Measurements from ENCODE around the gene NAV3.

NAV3 gene

GRCh38 chr12:78185651-78186050, 355.0 kb downstream of the NAV3 start:
- TF ChIP-seq EZH2phosphoT487 (IDR thresholded peaks at IDR 0.05; ENCODE audit: low read length) (no peak), EZH2 (optimal IDR thresholded peaks at IDR 0.05; ENCODE audit: low read depth, low read length) (no peak), CTCF (IDR thresholded peaks at IDR 0.05; ENCODE audit: low read length) (no peak)
- Histone ChIP-seq H3K79me2 (ENCODE audit: low read length) (no peaks in the 10 kb centered on the region), H3K27me3 (replicated peaks; ENCODE audit: insufficient read depth, low read length) (no peaks in the 10 kb centered on the region), H3K4me1 (ENCODE audit: low read length) (peaks cover 6% of the 10 kb centered on the region; the same call in 1 of the 2 replicates), H3K27ac (ENCODE audit: low read length) (no peak overlapping the region), H3K4me3 (ENCODE audit: low read length) (no peak overlapping the region), H4K20me1 (ENCODE audit: insufficient read depth, low read length) (no peaks in the 10 kb centered on the region), H3K4me2 (ENCODE audit: low read depth, low read length) (no peak overlapping the region), H3K9ac (ENCODE audit: low read length) (no peak overlapping the region), H3K36me3 (replicated peaks; ENCODE audit: insufficient read depth, low read length) (no peaks in the 10 kb centered on the region), H3K9me3 (replicated peaks; ENCODE audit: insufficient read depth, low read length) (no peaks in the 10 kb centered on the region), H2AFZ (ENCODE audit: low read length) (no peak overlapping the region), H3F3A (ENCODE audit: insufficient read depth, low read length) (no peaks in the 10 kb centered on the region), H3K9me2 (replicated peaks; ENCODE audit: insufficient read depth, low read length) (0 out of 2 replicates have a peak, but pooled peaks cover 2% of the 10 kb centered on the region)
- no peak for DNase-seq

GRCh38 chr12:78186670-78187069, 356.0 kb downstream of the NAV3 start:
- DNase-seq = no peak
- no peak overlapping the region for H3K27ac ChIP-seq (ENCODE audit: low read length)
- no peaks in the 10 kb centered on the region for H3K9me3 ChIP-seq (replicated peaks; ENCODE audit: insufficient read depth, low read length)
- no peaks in the 10 kb centered on the region for H3K27me3 ChIP-seq (replicated peaks; ENCODE audit: insufficient read depth, low read length)
- H3K9me2 ChIP-seq (replicated peaks; ENCODE audit: insufficient read depth, low read length) = 0 out of 2 replicates have a peak, but pooled peaks cover 2% of the 10 kb centered on the region
- no peaks in the 10 kb centered on the region for H4K20me1 ChIP-seq (ENCODE audit: insufficient read depth, low read length)
- H3K4me1 ChIP-seq (ENCODE audit: low read length) = peaks cover 6% of the 10 kb centered on the region; the same call in 1 of the 2 replicates
- no peaks in the 10 kb centered on the region for H3K36me3 ChIP-seq (replicated peaks; ENCODE audit: insufficient read depth, low read length)
- H3F3A ChIP-seq (ENCODE audit: insufficient read depth, low read length) = no peaks in the 10 kb centered on the region
- no peak overlapping the region for H3K4me2 ChIP-seq (ENCODE audit: low read depth, low read length)
- no peak overlapping the region for H3K4me3 ChIP-seq (ENCODE audit: low read length)
- H3K9ac ChIP-seq (ENCODE audit: low read length) = no peak overlapping the region
- no peaks in the 10 kb centered on the region for H3K79me2 ChIP-seq (ENCODE audit: low read length)
- no peak overlapping the region for H2AFZ ChIP-seq (ENCODE audit: low read length)
- TF ChIP-seq EZH2phosphoT487 (IDR thresholded peaks at IDR 0.05; ENCODE audit: low read length) = no peak
- no peak for TF ChIP-seq CTCF (IDR thresholded peaks at IDR 0.05; ENCODE audit: low read length)
- no peak for TF ChIP-seq EZH2 (optimal IDR thresholded peaks at IDR 0.05; ENCODE audit: low read depth, low read length)

GRCh38 chr12:78187741-78188140, 357.0 kb downstream of the NAV3 start:
- H4K20me1 ChIP-seq (ENCODE audit: insufficient read depth, low read length) = no peaks in the 10 kb centered on the region
- no peaks in the 10 kb centered on the region for H3K36me3 ChIP-seq (replicated peaks; ENCODE audit: insufficient read depth, low read length)
- no peak for DNase-seq
- no peak for TF ChIP-seq EZH2phosphoT487 (IDR thresholded peaks at IDR 0.05; ENCODE audit: low read length)
- H3F3A ChIP-seq (ENCODE audit: insufficient read depth, low read length) = no peaks in the 10 kb centered on the region
- peaks cover 6% of the 10 kb centered on the region; the same call in 1 of the 2 replicates for H3K4me1 ChIP-seq (ENCODE audit: low read length)
- H3K9me3 ChIP-seq (replicated peaks; ENCODE audit: insufficient read depth, low read length) = no peaks in the 10 kb centered on the region
- no peak overlapping the region for H3K9ac ChIP-seq (ENCODE audit: low read length)
- H3K79me2 ChIP-seq (ENCODE audit: low read length) = no peaks in the 10 kb centered on the region
- H3K27ac ChIP-seq (ENCODE audit: low read length) = no peak overlapping the region
- H3K27me3 ChIP-seq (replicated peaks; ENCODE audit: insufficient read depth, low read length) = no peaks in the 10 kb centered on the region
- 0 out of 2 replicates have a peak, but pooled peaks cover 2% of the 10 kb centered on the region for H3K9me2 ChIP-seq (replicated peaks; ENCODE audit: insufficient read depth, low read length)
- H3K4me2 ChIP-seq (ENCODE audit: low read depth, low read length) = no peak overlapping the region
- no peak overlapping the region for H3K4me3 ChIP-seq (ENCODE audit: low read length)
- H2AFZ ChIP-seq (ENCODE audit: low read length) = no peak overlapping the region

- Histone ChIP-seq H3K79me2 (ENCODE audit: low read length) (no peaks in the 10 kb centered on the region), H3K27ac (ENCODE audit: low read length) (no peak overlapping the region), H3K9me2 (replicated peaks; ENCODE audit: insufficient read depth, low read length) (0 out of 2 replicates have a peak, but pooled peaks cover 2% of the 10 kb centered on the region), H4K20me1 (ENCODE audit: insufficient read depth, low read length) (no peaks in the 10 kb centered on the region), H3K4me2 (ENCODE audit: low read depth, low read length) (no peak overlapping the region), H3K4me1 (ENCODE audit: low read length) (no peaks in the 10 kb centered on the region), H3K9me3 (replicated peaks; ENCODE audit: insufficient read depth, low read length) (no peaks in the 10 kb centered on the region), H3K27me3 (replicated peaks; ENCODE audit: insufficient read depth, low read length) (no peaks in the 10 kb centered on the region), H3K36me3 (replicated peaks; ENCODE audit: insufficient read depth, low read length) (no peaks in the 10 kb centered on the region), H3F3A (ENCODE audit: insufficient read depth, low read length) (no peaks in the 10 kb centered on the region), H2AFZ (ENCODE audit: low read length) (no peak overlapping the region), H3K9ac (ENCODE audit: low read length) (no peak overlapping the region), H3K4me3 (ENCODE audit: low read length) (no peak overlapping the region)
- DNase-seq = no peak
- TF ChIP-seq EZH2phosphoT487 (IDR thresholded peaks at IDR 0.05; ENCODE audit: low read length) (no peak), CTCF (IDR thresholded peaks at IDR 0.05; ENCODE audit: low read length) (no peak), EZH2 (optimal IDR thresholded peaks at IDR 0.05; ENCODE audit: low read depth, low read length) (no peak)
These were observed 359.0 kb downstream of the NAV3 start for GRCh38 chr12:78189656-78190055.
